ENCODE results near the gene ADGRF4.

DNA sequence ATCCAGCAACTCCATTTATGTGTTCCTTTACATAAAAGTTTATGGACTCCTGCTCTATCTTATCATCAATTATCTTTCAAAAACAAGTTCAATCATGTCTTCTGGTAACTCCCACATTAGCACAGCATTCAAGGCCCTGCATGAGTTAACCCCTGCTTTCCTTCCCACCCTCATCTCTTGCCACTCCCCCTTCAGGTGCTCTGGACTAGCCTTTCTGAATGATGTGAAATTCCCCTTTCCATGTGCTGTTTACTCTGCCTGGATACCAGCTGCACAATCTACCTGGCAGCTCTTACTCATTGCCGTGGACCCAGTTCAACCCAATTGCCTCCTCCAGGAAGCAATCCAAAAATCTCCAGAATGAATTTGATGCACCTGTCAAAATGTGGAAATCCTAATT is 11.9 kb downstream of the ADGRF4 start:
- TF ChIP-seq, protein P1, sequence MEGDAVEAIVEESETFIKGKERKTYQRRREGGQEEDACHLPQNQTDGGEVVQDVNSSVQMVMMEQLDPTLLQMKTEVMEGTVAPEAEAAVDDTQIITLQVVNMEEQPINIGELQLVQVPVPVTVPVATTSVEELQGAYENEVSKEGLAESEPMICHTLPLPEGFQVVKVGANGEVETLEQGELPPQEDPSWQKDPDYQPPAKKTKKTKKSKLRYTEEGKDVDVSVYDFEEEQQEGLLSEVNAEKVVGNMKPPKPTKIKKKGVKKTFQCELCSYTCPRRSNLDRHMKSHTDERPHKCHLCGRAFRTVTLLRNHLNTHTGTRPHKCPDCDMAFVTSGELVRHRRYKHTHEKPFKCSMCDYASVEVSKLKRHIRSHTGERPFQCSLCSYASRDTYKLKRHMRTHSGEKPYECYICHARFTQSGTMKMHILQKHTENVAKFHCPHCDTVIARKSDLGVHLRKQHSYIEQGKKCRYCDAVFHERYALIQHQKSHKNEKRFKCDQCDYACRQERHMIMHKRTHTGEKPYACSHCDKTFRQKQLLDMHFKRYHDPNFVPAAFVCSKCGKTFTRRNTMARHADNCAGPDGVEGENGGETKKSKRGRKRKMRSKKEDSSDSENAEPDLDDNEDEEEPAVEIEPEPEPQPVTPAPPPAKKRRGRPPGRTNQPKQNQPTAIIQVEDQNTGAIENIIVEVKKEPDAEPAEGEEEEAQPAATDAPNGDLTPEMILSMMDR (IDR thresholded peaks at IDR 0.05; ENCODE audit: low read length), result no peak
- TF ChIP-seq EZH2phosphoT487 (IDR thresholded peaks at IDR 0.05; ENCODE audit: low read length), result no peak
